GM10847 (cell line): Measurements from ENCODE around the gene CEP112.

ENCODE experiments used
- POLR2A ChIP-seq: IDR thresholded peaks from 2 replicates; pipeline ENCODE4 v1.6.1; 2011; ENCODE audit not compliant: insufficient read length; ENCODE audit errors: extremely low read depth

Gene CEP112

DNA sequence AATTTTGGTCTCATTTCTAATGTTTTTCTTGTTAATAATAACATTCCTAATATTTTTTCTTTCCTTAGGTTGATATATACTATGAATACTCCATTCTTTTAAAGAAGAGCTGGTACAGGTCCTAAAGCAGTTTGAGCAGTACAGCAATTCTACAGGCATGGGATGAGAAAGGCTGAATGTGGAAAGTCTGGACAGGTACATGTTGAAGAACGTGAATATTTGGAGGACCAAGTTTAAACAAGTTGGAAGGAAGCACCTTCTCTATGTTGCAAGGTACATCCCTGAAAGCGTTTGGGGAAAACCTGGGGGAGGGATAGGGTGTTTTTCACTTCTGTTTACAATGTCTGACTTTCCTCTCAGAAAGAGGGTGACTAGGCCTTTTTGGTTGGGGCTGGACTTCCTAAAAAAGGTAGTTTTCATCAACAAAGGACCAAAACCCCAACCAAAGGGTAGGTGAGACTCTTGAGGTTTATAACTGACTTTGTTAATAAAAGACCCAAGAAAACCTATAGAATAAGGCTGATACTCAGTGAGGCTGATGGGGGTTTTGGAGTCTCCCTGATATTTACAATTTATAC lies 534.6 kb downstream of the CEP112 start:
- no peak for TF ChIP-seq POLR2A

DNA sequence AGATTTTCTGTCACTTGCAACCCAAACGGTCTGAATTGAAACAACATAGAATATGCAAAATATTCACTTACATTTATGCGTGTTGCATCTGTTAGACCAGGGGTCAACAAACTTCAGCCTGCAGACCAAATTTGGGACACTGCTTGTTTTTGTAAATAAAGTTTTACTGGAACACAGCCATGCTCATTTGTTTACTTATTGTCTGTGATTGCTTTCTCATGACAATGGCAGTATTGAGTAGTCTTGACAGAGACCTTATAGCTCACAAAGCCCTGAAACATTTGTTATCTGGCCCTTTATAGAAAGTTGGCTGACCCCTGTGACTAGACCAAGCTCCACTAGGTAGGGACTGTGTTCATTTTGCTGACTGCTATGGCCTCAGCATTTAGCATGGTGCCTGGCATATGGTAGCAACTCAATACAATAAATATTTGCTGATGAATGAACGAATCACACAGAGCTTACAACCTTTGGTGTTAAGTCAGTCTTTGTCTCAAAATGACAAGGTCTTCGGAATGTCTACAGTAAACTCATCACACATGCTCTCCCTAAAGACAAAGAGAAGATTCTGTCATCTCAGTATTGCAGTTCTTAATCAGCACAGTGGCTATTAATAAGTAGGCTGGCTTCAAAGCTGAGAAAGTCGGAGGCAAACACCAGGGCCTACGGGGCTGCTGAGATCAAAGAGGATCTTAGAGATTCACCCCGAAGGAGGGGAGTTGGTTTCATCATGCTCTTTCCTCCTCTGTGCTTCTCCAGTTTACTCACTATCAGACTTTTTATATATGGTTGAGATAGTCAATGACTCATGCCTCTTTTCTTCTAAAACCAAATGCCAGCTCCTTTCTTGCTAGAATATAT lies 535.3 kb downstream of the CEP112 start:
- TF ChIP-seq POLR2A: no peak

DNA sequence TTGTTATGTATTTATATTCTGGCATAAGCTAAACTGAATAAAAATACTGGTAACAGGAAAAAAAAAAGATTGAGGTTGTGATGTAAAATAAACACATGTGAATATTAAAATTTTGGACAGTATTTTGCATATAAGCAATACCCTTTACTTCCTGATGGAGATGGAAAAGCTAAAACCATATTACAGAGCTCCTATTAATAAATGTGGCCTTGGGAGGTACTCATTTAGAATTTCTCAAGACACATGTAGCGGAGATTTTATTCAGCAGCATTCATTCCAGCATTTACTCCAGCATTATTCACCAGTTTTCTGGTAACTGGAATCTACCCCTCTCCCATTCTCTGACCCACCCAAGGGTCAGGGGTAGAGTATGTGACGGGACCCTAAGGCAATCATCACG lies 536.2 kb downstream of the CEP112 start:
- no peak for TF ChIP-seq POLR2A

DNA sequence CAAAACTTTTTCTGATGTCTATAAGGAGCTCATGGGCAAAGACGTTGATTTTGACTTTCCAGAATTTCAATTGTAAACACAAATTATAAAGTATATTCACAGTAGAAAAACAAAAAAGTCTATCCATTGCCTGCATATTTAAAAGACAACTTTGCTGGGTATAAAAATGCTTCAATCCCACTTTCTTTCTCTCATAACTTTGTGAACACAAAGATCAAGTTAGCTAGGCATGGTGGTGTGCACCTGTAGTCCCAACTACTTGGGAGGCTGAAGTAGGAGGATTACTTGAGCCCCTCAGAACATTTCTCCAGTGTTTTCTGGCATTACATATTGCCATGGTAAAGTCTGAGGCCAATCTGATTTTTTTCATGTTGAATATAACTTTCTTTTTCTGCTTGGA lies 547.4 kb downstream of the CEP112 start:
- no peak for TF ChIP-seq POLR2A

DNA sequence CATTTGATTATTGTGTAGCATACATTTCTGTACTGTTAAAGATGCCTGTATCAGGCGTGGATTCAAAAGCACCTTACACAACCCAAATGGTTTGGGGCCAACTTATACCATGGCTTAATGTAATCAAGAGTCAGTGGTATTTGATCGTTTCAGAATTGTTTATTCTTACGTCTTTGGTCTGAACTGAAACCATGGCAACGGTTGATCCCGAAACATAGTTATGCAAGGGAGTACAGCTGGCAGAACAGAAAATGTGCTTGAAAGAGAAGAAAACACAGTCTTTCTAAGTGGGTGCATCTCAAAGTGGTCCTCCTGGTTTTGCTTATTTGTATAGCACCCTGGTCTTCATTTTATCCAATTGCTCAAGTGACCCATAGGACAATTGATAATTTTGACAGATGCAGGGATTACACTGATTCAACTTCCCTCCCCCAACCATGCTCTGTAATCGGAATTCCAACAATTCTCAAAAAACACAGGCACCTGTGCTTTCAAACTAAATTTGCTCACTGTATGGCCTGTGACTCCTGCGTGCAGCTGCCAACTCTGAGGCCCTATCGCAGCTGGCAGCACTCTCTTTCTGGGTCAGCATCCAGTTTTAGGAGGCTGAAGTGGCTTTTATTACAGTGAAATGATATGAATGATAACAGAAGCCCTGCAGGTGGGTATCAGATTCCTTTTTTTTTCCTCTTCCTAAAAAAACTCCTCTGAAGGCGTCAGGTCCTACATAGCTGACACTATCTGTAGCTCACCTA lies 553.5 kb downstream of the CEP112 start:
- TF ChIP-seq POLR2A: no peak

DNA sequence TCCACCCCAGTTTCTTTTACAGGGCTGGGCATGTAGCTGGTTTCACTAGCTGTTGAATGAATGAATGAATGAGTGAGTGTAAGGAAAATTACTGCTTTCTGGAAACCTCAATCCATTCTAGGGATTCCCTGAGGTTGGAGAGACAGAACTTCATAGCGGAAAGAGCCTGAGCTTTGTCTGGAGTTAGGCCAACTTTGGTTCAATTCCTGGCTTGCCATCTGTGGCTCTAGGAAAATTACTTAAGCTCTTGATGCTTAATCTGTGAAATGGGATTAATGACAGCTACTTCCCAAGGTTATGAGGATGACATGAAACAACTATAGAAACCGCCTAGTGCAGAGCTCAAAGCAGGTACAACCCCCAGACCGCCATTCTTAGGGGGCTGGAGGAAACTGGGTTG lies 554.1 kb downstream of the CEP112 start:
- TF ChIP-seq POLR2A: no peak

DNA sequence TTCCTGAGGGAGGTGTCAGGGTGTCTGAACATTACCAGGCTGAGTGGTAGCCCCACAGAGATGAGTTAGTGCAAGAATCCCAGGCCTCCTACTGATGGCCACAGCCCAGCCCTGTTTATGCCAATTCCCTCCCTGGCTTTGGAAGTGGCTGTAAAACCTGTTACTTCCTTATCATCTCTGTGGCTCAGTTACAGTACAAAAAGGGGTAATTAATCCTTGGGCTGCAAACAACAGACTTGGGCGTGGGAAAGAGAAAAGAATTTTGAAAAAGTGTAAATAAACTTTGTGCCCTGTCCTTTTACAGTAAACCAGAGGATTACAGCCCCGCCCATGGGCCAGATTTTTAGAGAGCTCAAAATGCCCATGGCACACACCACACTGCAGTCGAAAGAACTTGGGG lies 557.4 kb downstream of the CEP112 start:
- TF ChIP-seq POLR2A: no peak

DNA sequence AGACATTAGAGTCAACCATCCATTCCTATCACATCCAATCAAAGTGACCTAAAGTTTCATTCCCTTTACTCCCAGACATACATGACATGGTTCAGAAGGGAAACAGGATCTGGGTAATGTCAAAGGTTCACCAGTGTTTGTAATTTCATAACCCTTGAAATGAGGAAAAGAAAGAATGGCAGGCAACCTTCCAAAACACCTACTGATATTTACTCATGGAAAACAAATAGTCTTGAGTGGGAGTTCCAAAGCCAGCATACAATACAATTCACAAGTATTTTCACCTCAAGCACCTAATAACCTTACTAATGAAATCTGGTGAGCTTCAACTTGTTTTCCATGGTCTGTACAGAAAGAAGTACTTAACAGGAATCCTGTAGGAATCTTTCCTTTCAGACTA lies 557.9 kb downstream of the CEP112 start:
- no peak for TF ChIP-seq POLR2A

DNA sequence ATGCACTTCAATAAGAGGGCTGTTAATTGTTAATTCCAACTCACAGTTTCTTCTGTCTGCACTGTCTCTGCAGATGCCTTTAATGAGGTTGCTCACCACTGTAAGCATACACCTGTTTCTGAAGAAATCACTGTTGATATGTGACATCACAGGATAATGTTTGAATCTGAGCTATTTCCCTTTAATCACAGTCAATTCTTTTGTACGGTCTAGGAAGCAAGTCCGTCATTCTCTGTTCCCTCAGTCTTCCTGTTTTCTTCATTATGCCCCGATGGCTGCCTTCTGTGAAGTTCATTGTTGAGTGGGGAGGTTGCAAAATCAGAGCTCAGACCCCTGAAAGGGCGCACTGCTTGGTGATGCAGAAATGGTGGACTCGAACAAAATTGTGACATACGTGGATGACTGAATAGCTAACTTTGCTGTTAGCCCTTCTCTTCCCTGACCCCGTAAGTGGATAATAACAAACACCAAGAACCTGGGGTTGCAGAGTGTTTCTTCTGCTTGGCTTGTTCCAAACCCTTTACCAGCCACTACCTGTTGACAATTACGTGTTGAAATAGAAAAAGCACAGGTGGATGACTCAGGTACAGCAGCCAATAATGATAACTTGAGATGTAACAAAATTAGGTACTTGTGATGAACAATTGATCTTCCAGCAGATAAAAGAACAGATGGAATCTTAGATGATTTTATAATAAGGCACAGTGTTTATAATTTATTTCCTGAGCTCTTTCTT lies 558.6 kb downstream of the CEP112 start:
- no peak for TF ChIP-seq POLR2A

DNA sequence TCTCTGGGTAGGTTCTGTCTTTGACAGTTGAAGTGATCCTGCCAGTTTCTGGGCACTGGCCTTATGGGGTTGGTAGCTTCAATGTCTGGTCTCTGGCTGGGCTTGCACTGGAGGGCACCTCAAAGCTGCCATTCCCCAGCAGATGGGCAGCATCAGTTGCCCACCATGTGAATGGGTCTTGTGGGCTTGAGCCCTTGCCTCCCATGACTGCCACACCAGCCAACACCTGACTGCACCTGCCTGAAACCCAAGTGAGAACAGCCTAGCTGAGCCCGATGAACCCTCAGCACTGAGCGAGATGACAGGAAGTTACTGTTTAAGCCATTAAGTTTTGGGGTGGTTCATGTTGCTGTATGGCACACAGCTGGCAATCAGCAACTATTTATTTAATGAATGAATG lies 561.4 kb downstream of the CEP112 start:
- TF ChIP-seq POLR2A: no peak

DNA sequence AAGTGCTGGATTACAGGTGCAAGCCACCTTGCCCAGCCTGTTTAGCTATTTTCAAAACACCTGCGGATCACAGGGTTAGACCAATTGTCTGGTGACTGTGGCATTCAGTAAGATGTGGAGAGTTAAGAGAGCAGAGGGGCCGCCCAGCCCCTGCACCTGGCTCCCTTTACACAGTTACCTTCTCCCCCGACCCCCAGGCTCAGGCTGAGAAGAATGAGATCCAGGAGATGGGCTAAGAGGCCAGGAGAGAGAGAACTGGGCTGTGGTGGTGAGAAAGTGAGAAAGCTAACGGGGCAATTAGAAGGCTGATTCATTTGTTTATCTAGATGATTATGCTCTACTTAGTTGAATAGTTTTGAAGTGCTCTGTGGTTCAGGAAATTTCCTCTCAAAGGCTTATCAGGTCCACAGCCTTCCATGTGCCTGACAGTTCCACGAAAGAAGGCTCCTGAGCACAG lies 562.7 kb downstream of the CEP112 start:
- no peak for TF ChIP-seq POLR2A

DNA sequence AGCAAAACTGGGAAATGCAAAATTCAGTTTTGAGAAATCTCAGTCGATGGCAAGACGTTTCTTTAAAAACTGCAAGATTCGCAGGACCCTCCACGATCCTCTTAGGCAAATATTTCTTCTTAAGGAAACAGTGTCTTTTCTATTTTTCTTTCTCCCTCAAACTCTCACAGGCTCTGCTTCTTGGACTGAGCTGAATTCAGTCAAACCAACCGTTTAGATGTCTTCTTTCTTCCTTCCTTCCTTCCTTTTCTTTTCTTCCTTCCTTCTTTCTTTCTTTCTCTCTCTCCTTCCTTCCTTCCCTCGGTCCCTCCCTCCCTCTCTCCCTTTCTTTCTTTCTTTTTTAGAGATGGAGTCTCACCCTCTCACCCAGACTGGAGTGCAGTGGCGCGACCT lies 563.3 kb downstream of the CEP112 start:
- TF ChIP-seq POLR2A: no peak

DNA sequence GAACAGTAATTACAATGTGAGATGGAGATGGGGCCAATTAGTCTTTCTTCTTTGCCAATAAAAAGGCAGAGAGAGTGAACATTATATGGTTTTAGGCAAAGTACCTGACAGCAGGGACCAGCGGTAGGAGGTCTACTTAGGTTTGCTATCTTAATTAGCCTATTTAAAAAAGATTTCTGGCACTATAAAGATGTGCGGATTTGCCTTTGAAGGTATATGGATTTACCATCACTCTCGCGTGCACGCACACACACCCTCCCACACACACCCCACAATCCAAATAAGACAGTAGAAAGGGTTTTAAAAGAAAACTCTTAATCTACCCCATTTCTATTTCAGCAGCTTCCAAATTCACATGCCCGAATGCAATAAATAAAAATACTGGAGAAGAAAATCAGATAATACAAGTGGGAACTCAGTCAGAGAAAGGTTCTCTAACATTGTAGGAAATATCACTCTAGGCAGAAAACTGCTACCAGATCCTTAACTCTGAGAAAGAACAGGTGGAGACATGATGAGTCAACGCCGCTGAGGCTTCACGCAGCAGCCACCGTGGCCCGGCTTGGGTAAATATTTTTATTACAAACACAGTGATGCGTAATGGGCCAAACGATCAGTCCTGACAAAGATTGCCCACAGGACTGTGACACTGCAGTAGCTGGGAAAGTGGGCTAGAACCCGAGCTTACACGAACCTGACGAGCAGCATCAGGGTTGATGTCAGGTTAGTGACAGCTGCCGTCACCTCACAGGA lies 563.9 kb downstream of the CEP112 start:
- TF ChIP-seq POLR2A: no peak

DNA sequence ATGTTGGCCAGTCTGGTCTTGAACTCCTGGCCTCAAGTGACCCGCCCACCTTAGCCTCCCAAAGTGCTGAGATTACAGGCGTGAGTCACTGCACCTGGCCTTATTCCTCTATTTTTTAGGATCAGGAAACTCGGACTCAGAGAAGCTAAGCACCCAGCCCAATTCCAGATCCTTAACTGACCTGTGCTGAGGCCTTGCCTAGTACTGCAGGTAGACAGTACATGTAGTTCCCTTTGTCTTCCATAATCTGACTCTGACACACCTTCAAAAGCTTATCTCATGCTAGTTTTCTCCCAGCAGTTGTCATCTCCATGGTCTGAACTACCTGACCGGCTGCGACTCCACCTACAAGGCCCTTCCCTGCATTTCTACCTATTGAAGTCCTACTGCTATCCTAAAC lies 564.8 kb downstream of the CEP112 start:
- TF ChIP-seq POLR2A: no peak

DNA sequence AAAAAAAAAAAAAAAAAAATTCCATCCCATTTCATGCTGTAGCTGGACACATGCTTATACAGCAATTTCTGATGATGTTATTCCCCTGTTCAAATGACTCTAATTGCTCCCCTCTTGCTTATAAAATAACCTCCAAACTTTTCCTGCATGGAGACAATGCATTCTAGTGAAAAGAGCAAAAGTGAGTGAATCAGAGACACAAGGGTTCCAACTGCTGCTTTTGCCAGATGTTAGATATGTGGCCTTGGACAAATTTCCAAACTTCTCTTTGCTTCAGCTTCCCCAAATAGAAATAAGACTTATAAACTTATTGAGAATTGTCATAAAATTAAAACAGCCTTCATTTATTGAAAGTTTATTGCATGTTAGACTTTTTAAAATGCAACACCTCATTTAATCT lies 565.5 kb downstream of the CEP112 start:
- no peak for TF ChIP-seq POLR2A
